ENCODE data around the gene AGAP1.

AGAP1 gene

GRCh38 chr2:235670974-235671787 lies 177.3 kb downstream of the AGAP1 start:
- DNase-seq, result no peak

- DNase-seq, result no peak
Measured at GRCh38 chr2:235672720-235673119, 178.9 kb downstream of the AGAP1 start.

GRCh38 chr2:235674146-235674545 lies 180.3 kb downstream of the AGAP1 start:
- DNase-seq, result no peak

- no peak for DNase-seq
Measured at GRCh38 chr2:235674812-235675211, 181.0 kb downstream of the AGAP1 start.

GRCh38 chr2:235675678-235676535 lies 182.1 kb downstream of the AGAP1 start:
- DNase-seq, result no peak

- no peak for DNase-seq
Measured at GRCh38 chr2:235676536-235676799, 182.6 kb downstream of the AGAP1 start.

GRCh38 chr2:235677276-235677788 lies 183.5 kb downstream of the AGAP1 start:
- DNase-seq, result no peak

- DNase-seq, result no peak
Measured at GRCh38 chr2:235677937-235678336, 184.1 kb downstream of the AGAP1 start.

GRCh38 chr2:235678712-235679111 lies 184.9 kb downstream of the AGAP1 start:
- DNase-seq, result no peak

GRCh38 chr2:235679471-235679870 lies 185.6 kb downstream of the AGAP1 start:
- no peak for DNase-seq

- DNase-seq, result no peak
Measured at GRCh38 chr2:235685024-235685721, 191.3 kb downstream of the AGAP1 start.

- no peak for DNase-seq
Measured at GRCh38 chr2:235688511-235689426, 194.9 kb downstream of the AGAP1 start.

- DNase-seq, result no peak
Measured at GRCh38 chr2:235689427-235689853, 195.6 kb downstream of the AGAP1 start.

- DNase-seq, result no peak
Measured at GRCh38 chr2:235690082-235690808, 196.4 kb downstream of the AGAP1 start.

GRCh38 chr2:235690809-235691450 lies 197.1 kb downstream of the AGAP1 start:
- DNase-seq, result no peak

GRCh38 chr2:235692076-235692475 lies 198.2 kb downstream of the AGAP1 start:
- no peak for DNase-seq

- no peak for DNase-seq
Measured at GRCh38 chr2:235692671-235693171, 198.9 kb downstream of the AGAP1 start.

- DNase-seq, result no peak
Measured at GRCh38 chr2:235693279-235693678, 199.4 kb downstream of the AGAP1 start.

- no peak for DNase-seq
Measured at GRCh38 chr2:235694721-235695601, 201.1 kb downstream of the AGAP1 start.

- no peak for DNase-seq
Measured at GRCh38 chr2:235695602-235695895, 201.7 kb downstream of the AGAP1 start.
